Panc1 (cell line): ENCODE results near the gene HS3ST6. TPM values are rescaled to one million over a fixed set of nuclear protein-coding genes. Genes with fewer than 3 reads are reported as not detected.

Experiments
- ATAC-seq: fragments of 200-7000 bp; cut with Tn5 transposase; 2 replicates; pipeline ENCODE4 v1.9.1; 2020; ENCODE audit warnings: mild to moderate bottlenecking, moderate library complexity
- BruUV-seq: library from RNA; stranded (reverse); fragments of 400-500 nt; replicated peaks from 2 replicates; lab custom pipeline; 2021; lab: Mats Ljungman, UMichigan
- CTCF ChIA-PET: fragments of 300-600 bp; sonication (Branson Sonifier 250); formaldehyde crosslinking; loops from one replicate; lab custom pipeline; 2022; ENCODE audit warnings: antibody characterized with exemption; lab: Charles Lee
- POLR2A ChIA-PET: fragments of 300-600 bp; sonication (Branson Sonifier 250); formaldehyde crosslinking; loops from one replicate; lab custom pipeline; 2022; ENCODE audit warnings: antibody characterized with exemption; lab: Charles Lee
- DNase-seq: peaks from one replicate; pipeline ENCODE4 v3.0.0-alpha.2; 2010; ENCODE audit warnings: low read depth, low spot score
- H3K27ac ChIP-seq: 2 replicates; pipeline ENCODE4 v1.5.1; 2011; ENCODE audit warnings: mild to moderate bottlenecking, low read length, inconsistent platforms
- H3K27me3 ChIP-seq: fragments of 200-500 bp; sonication (Bioruptor generic); 2 replicates; pipeline ENCODE4 v1.6.0; 2014; ENCODE audit warnings: low read length, inconsistent platforms; ENCODE audit not compliant: control insufficient read depth, insufficient read depth
- H3K36me3 ChIP-seq: fragments of 200-500 bp; sonication (Bioruptor generic); 2 replicates; pipeline ENCODE4 v1.5.1; 2014; ENCODE audit warnings: inconsistent platforms, mild to moderate bottlenecking, low read length, moderate library complexity; ENCODE audit not compliant: control insufficient read depth, insufficient read depth
- H3K4me1 ChIP-seq: 2 replicates; pipeline ENCODE4 v1.5.1; 2011; ENCODE audit warnings: inconsistent platforms, mild to moderate bottlenecking, low read length, moderate library complexity; ENCODE audit not compliant: control insufficient read depth, insufficient read depth
- H3K4me3 ChIP-seq, 2 experiments: 2 replicates each; pipeline ENCODE4 v1.5.1; 2011 to 2012; ENCODE audit warnings: low read depth in 2 of 2, low read length in 2 of 2, mild to moderate bottlenecking in 2 of 2, inconsistent platforms in 1 of 2, moderate library complexity in 1 of 2
- H3K9me3 ChIP-seq: fragments of 200-500 bp; sonication (Bioruptor generic); 2 replicates; pipeline ENCODE4 v1.5.1; 2014; ENCODE audit warnings: low read depth, mild to moderate bottlenecking, inconsistent platforms, low read length, moderate library complexity; ENCODE audit not compliant: control insufficient read depth, insufficient read depth
- CTCF ChIP-seq: fragments of 450-650 bp; IDR thresholded peaks from 2 replicates; pipeline ENCODE4 v1.5.1; 2017; ENCODE audit warnings: mild to moderate bottlenecking
- POLR2AphosphoS5 ChIP-seq: IDR thresholded peaks from 2 replicates; pipeline ENCODE4 v1.6.1; 2012; ENCODE audit warnings: mild to moderate bottlenecking, low read depth, low read length, moderate library complexity
- REST ChIP-seq, 2 experiments: IDR thresholded peaks; 2 replicates each; pipeline ENCODE4 v1.6.1; 2011 to 2012; ENCODE audit warnings: low read depth in 2 of 2, control low read depth in 1 of 2, low read length in 1 of 2, mild to moderate bottlenecking in 1 of 2, moderate library complexity in 1 of 2; ENCODE audit not compliant: insufficient read depth in 1 of 2
- SIN3A ChIP-seq: IDR thresholded peaks from 2 replicates; pipeline ENCODE4 v1.6.1; 2012; ENCODE audit warnings: low read depth, mild to moderate bottlenecking, low read length, moderate library complexity, borderline replicate concordance; ENCODE audit not compliant: insufficient read depth
- TCF7L2 ChIP-seq: IDR thresholded peaks from 2 replicates; pipeline ENCODE4 v1.6.1; 2011; ENCODE audit warnings: mild to moderate bottlenecking, low read depth, low read length, inconsistent platforms
- in situ Hi-C: cut with HindIII; loops from 2 replicates; pipeline ENCODE4 v1.10.0; 2016; ENCODE audit warnings: low sequenced_read_pairs, low pct_unique_long_range_greater_than_20kb
- intact Hi-C: fragments of 100-400 bp; cut with micrococcal nuclease; formaldehyde crosslinking; loops from one replicate; pipeline ENCODE4 v1.10.0; 2022; ENCODE audit not compliant: unreplicated experiment
- total RNA-seq: library from RNA; stranded (reverse); gene quantifications from one replicate; pipeline ENCODE4 v1.2.1, GENCODE V29; 2021; ENCODE audit not compliant: unreplicated experiment

The HS3ST6 gene
- total RNA-seq, 1 experiment from 2014 or later: 3.3 TPM

- ATAC-seq (no peak), DNase-seq (no peak)
- Histone ChIP-seq H3K36me3 (no peaks in the 10 kb centered on the region), H3K27me3 (no peaks in the 10 kb centered on the region), H3K9me3 (no peaks in the 10 kb centered on the region), H3K27ac (no peak overlapping the region), H3K4me1 (peaks cover 3% of the 10 kb centered on the region), H3K4me3 (no peak overlapping the region)
- intact Hi-C loops (no loop called here), in situ Hi-C loops (no loop called here)
- BruUV-seq: no TSS peak
- TF ChIP-seq TCF7L2: no peak
- TF ChIP-seq SIN3A: no peak
- TF ChIP-seq POLR2AphosphoS5: no peak
- no peak for TF ChIP-seq REST (IDR thresholded peaks at IDR 0.05; ENCODE audit: insufficient read depth in 1 of 2, low read depth in 2 of 2, low read length in 1 of 2)
- TF ChIP-seq CTCF: no peak
- POLR2A ChIA-PET: no interaction called here
- CTCF ChIA-PET: no interaction called here
These were observed 6.6 kb downstream of the HS3ST6 start for GRCh38 chr16:1911467-1912214.

- Histone ChIP-seq H3K27me3 (no peaks in the 10 kb centered on the region), H3K27ac (no peak overlapping the region), H3K9me3 (no peaks in the 10 kb centered on the region), H3K36me3 (no peaks in the 10 kb centered on the region), H3K4me3 (no peak overlapping the region), H3K4me1 (peaks cover 3% of the 10 kb centered on the region)
- in situ Hi-C loops: no loop called here
- intact Hi-C loops: no loop called here
- TF ChIP-seq POLR2AphosphoS5 (no peak), SIN3A (no peak), REST (IDR thresholded peaks at IDR 0.05; ENCODE audit: insufficient read depth in 1 of 2, low read depth in 2 of 2, low read length in 1 of 2) (no peak), CTCF (no peak), TCF7L2 (no peak)
- BruUV-seq: no TSS peak
- ATAC-seq: no peak
- DNase-seq: no peak
- ChIA-PET CTCF (no interaction called here), POLR2A (no interaction called here)
These were observed 8.5 kb downstream of the HS3ST6 start for GRCh38 chr16:1909561-1910231.
